PC-3 (cell line): ENCODE results near the gene PAWR.

Experiments used
- EZH2 ChIP-seq: fragments of 300-600 bp; sonication (generic); IDR thresholded peaks from one replicate; pipeline ENCODE4 v1.6.1; 2017; ENCODE audit warnings: antibody characterized with exemption, mild to moderate bottlenecking, low read length; ENCODE audit not compliant: unreplicated experiment
- TF ChIP-seq, protein P1 (sequence below): fragments of 300-600 bp; sonication (generic); conservative IDR thresholded peaks from 2 replicates; pipeline ENCODE4 v1.5.1; 2017; ENCODE audit warnings: antibody characterized with exemption, low read depth, mild to moderate bottlenecking, low read length

DNA sequence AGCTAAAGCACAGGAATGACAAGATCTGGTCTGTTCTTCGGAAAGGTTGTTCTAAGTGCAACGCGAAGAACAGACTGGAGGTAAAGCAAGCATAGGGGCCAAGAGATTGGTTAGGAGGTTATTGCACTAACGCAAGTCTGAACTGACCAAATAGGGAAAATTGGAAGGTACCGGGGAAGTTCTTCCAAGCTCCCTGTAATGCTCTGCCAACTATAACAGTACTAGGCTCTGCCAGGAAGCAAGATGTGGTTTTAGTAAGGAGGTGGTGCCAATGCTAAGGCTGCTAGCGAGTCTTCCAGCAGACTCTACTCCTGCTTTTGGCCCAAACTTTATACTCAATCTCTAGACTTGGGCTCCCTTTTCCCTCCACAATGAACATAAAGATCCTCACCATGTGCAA lies 138.6 kb downstream of the PAWR start:
- TF ChIP-seq, protein P1, sequence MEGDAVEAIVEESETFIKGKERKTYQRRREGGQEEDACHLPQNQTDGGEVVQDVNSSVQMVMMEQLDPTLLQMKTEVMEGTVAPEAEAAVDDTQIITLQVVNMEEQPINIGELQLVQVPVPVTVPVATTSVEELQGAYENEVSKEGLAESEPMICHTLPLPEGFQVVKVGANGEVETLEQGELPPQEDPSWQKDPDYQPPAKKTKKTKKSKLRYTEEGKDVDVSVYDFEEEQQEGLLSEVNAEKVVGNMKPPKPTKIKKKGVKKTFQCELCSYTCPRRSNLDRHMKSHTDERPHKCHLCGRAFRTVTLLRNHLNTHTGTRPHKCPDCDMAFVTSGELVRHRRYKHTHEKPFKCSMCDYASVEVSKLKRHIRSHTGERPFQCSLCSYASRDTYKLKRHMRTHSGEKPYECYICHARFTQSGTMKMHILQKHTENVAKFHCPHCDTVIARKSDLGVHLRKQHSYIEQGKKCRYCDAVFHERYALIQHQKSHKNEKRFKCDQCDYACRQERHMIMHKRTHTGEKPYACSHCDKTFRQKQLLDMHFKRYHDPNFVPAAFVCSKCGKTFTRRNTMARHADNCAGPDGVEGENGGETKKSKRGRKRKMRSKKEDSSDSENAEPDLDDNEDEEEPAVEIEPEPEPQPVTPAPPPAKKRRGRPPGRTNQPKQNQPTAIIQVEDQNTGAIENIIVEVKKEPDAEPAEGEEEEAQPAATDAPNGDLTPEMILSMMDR = no peak
- TF ChIP-seq EZH2 = no peak
